ENCODE data around the gene ARPC1A.
"Not testable (repeated sequence)": the region's sequence is repeated elsewhere in the genome, so short reads cannot be mapped to it uniquely, and the experiment has no call there.

DNA sequence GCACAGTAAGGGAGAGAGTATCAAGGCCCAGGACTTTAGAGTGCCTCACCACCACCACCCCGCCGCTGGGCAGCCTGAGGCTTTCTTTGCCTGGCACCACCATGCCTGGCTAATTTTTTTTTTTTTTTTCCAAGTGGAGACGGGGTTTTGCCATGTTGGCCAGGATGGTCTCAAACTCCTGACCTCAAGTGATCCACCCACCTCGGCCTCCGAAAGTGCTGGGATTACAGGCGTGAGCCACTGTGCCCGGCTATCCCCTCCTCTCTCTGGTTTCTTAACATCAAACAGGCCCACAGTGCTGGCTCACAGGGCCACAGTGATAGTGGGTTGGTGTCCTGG, 54.0 kb downstream of the ARPC1A start:
- TF ChIP-seq YY1 (IDR thresholded peaks at IDR 0.05; ENCODE audit: insufficient read depth, insufficient read length); SUZ12 (IDR thresholded peaks at IDR 0.05; ENCODE audit: extremely low read depth, insufficient read depth, insufficient read length); ZNF274 (IDR thresholded peaks at IDR 0.05; ENCODE audit: low read depth, low read length): not testable (repeated sequence)
